Measurements from ENCODE around the gene USP22. TPM values are rescaled to one million over a fixed set of nuclear protein-coding genes. Genes with fewer than 3 reads are reported as not detected.
A peak's percentile ranks its signal among the peaks of the same experiment; 100 is the strongest.

Gene USP22
- total and polyA plus RNA-seq, 10 donors: 21.7 to 200 (median 156) TPM

GRCh38 chr17:20965492-20965891 lies 77.3 kb downstream of the USP22 start:
- H3K27me3 ChIP-seq (replicated peaks in 1 of 7): no peaks in the 10 kb centered on the region
- intact Hi-C loops (cut with DNase I; ENCODE audit: low total_unique reads): no loop called here
- WGBS, 5 donors: 89 to 98% (median 92%) methylated on average over 1 of the region's 1 CpG
- no peak overlapping the region for H3K4me3 ChIP-seq
- H3K27ac ChIP-seq: no peak overlapping the region
- no peaks in the 10 kb centered on the region for H3K36me3 ChIP-seq
- H3K9me3 ChIP-seq: no peaks in the 10 kb centered on the region
- TF ChIP-seq POLR2A (IDR thresholded peaks at IDR 0.05) (no peak), CTCF (IDR thresholded peaks at IDR 0.05 in 8 of 11, conservative IDR thresholded peaks at IDR 0.05 in 3 of 11) (no peak), POLR2AphosphoS5 (IDR thresholded peaks at IDR 0.05) (no peak)
- peaks cover 0 to 47% (median 6%) of the 10 kb centered on the region in 6 donors for H3K4me1 ChIP-seq
- no peak for DNase-seq

DNA sequence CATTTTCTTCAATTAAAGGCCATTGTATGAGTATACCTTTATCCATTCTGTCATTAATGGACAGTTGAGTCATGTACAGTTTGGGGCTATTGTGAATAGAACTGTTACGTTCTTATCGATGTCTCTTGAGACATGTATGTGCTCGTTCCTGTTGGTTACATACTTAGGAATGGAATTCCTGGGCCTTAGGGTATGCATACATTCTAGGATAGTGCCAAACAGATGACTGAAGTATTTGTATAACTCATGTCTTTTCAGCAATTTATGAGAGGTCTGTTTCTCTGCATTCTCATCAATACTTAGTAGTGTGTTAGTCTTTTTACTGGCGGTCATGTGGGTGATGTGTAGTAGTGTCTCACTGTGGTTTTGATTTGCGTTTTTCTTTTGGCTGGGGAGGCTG lies 81.2 kb downstream of the USP22 start:
- H3K9me3 ChIP-seq: no peaks in the 10 kb centered on the region
- TF ChIP-seq CTCF (IDR thresholded peaks at IDR 0.05 in 8 of 11, conservative IDR thresholded peaks at IDR 0.05 in 3 of 11) (no peak), POLR2AphosphoS5 (IDR thresholded peaks at IDR 0.05) (no peak), POLR2A (IDR thresholded peaks at IDR 0.05) (no peak)
- H3K4me3 ChIP-seq: no peak overlapping the region
- H3K27me3 ChIP-seq (replicated peaks in 1 of 7): no peaks in the 10 kb centered on the region
- intact Hi-C loops (cut with DNase I; ENCODE audit: low total_unique reads): no loop called here
- H3K36me3 ChIP-seq: no peaks in the 10 kb centered on the region
- no peak for DNase-seq
- WGBS, 5 donors: 81 to 91% (median 87%) methylated on average over 5 of the region's 5 CpGs
- H3K4me1 ChIP-seq: peaks cover 0 to 10% (median 0%) of the 10 kb centered on the region in 6 donors
- H3K27ac ChIP-seq: no peak overlapping the region

GRCh38 chr17:20960871-20961270 lies 81.9 kb downstream of the USP22 start:
- TF ChIP-seq POLR2AphosphoS5 (IDR thresholded peaks at IDR 0.05) (no peak), CTCF (IDR thresholded peaks at IDR 0.05 in 8 of 11, conservative IDR thresholded peaks at IDR 0.05 in 3 of 11) (no peak), POLR2A (IDR thresholded peaks at IDR 0.05) (no peak)
- no peaks in the 10 kb centered on the region for H3K36me3 ChIP-seq
- peaks cover 0 to 6% (median 0%) of the 10 kb centered on the region in 6 donors for H3K4me1 ChIP-seq
- no peak for DNase-seq
- H3K27ac ChIP-seq: no peak overlapping the region
- no peaks in the 10 kb centered on the region for H3K9me3 ChIP-seq
- 77 to 89% (median 83%) methylated on average over 7 of the region's 7 CpGs for WGBS, 5 donors
- no peaks in the 10 kb centered on the region for H3K27me3 ChIP-seq (replicated peaks in 1 of 7)
- intact Hi-C loops (cut with DNase I; ENCODE audit: low total_unique reads): no loop called here
- no peak overlapping the region for H3K4me3 ChIP-seq

DNA sequence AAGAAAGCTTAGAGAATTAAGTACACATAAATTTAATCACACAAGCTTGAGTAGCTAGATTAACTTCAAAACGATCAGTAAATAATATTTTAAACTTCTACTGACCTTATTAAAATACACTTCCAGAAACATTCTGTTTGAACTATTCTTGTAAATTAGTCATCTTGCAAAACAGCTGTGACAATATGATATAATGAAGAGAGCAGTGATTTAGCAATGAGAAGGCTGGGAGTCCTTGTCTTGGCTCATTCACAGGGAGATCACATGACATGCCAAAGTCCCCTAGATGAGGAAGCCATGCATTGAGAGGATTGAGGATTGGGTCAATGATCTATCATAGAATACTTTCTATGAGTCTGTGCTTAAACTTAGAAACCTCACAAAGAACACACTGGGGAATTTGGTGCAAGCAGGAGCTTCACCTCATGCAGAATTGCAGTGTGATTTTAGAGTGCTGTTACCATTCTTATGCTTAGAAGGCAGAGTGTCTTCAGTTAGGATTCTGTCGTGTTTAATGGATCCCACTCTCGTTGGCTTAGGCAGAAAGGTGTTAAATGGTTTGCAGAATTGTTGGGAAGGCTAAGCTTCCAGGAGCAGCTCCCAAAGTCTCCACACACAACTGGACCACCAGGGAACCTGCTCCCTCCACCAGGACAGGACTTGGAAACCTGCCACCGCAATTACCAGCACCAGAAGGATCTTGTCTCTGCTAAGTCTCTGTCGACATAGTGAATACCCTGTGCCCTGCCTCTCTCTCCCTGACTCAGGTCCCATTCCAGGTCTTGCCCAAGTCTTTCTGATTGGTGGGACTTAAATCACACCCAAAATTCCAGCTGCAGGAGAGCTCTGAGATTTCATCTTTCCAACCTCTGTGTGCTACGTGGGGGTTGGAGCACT lies 87.1 kb downstream of the USP22 start:
- Histone ChIP-seq H3K4me3 (no peak overlapping the region), H3K9me3 (no peaks in the 10 kb centered on the region), H3K4me1 (no peaks in the 10 kb centered on the region), H3K36me3 (no peaks in the 10 kb centered on the region), H3K27ac (peak overlapping the region in 4 of 8 donors; percentile 21 to 54 (median 30)), H3K27me3 (replicated peaks in 1 of 7) (peaks cover 0 to 20% (median 0%) of the 10 kb centered on the region in 7 donors)
- no peak for TF ChIP-seq CTCF (IDR thresholded peaks at IDR 0.05 in 8 of 11, conservative IDR thresholded peaks at IDR 0.05 in 3 of 11)
- TF ChIP-seq POLR2AphosphoS5 (IDR thresholded peaks at IDR 0.05): no peak
- TF ChIP-seq POLR2A (IDR thresholded peaks at IDR 0.05): no peak
- no peak for DNase-seq
- intact Hi-C loops (cut with DNase I; ENCODE audit: low total_unique reads): no loop called here
- WGBS, 5 donors: 57 to 78% (median 64%) methylated on average over 6 of the region's 6 CpGs

All from spleen (tissue), 11 donors.